NCI-H510A (cell line): Measurements from ENCODE around the gene GAS2.
"Not testable (repeated sequence)": the region's sequence is repeated elsewhere in the genome, so short reads cannot be mapped to it uniquely, and the experiment has no call there.

ENCODE experiments used
- DNase-seq: peaks from one replicate; lab custom pipeline; 2025; lab: John Stamatoyannopoulos, UW

Gene GAS2

GRCh38 chr11:22666325-22666687, at the start of gene GAS2:
Gene GAS2, plus strand, starts transcription at chr11:22666611. Its CDS starts 8,259 bp downstream, at chr11:22674870.
- no peak for DNase-seq

DNA sequence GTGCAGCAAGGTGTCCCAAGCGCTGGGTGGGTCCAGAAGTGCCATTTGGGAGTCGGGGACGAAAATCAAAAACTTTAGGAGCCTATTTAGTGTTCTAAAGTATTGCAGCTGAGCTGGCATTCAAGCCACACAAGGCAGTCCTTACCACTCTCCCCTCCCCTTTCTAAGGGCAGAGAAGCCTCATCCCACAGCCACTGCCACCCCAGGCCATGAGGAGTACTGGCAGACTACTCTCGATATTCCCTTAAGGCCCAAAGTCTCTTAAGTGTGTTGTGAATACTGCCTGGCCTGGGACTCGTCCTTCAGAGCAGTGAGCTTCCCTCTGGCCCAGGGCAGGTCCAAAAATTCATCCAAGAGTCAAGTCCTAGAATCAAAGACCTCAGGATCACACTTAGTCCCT, 48.5 kb upstream of the GAS2 start:
- DNase-seq = no peak

- DNase-seq = peak; percentile 33
Measured at GRCh38 chr11:22624742-22625447, 41.5 kb upstream of the GAS2 start.

DNA sequence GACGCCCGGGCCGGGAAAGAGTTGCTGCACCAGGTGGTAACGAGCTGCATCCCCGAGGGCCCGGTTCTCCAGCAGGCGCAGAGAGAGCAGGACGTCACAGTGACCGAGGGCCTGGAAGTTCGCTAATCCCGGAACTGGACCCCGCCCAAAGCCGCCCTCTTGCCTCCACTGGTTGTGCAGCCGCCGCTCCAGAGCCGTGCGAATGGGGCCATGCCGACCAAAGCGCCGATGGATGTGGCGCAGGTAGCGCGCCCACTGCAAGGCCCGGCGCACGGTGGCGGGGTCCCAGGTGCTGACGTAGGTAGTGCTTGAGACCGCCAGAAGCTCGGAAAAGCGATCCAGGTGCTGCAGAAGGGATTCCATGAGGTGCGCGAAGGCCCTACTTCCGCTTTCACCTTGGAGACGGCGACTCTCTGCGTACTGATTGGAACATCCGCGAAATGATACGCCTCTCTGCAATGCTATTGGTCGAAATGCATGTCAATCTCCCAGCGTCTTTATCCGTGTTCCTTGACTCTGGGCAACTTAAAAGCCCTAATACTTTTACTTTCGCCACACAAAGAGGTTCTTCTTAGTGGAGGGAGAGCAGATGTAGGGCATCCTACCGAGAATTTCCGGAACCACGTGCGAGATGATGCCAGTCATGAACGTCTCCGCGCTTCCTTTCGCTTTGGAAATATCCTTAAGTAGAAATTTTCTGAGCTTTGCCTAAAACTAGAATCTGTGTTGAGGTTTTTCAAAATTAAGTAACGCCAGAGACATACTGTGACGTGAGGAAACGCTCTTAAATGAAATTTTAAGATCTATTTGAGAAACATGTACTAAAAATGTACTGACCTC, 40.7 kb upstream of the GAS2 start, which contains the start of gene FANCF:
Gene FANCF (minus strand): TSS at position 376 of the 840 bp plus-strand sequence. CDS start 13 bp downstream, at position 363.
- peak; percentile 86 for DNase-seq

GRCh38 chr11:22626573-22627239, 39.7 kb upstream of the GAS2 start:
- DNase-seq = no peak

DNA sequence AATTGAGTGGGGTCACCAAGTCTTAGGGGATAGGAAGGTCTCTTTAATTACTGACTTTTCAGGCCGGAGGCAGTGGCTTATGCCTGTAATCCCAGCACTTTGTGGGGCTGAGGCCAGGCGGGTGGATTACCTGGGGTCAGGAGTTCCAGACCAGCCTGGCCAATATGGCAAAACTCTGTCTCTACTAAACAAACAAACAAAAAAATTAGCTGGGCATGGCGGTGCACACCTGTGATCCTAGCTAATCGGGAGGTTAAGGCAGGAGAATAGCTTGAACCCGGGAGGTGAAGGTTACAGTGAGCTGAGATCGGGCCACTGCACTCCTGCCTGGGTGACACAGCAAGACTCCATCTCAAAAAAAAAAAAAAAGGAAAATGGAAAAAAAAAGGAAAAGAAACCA, 39.0 kb upstream of the GAS2 start:
- DNase-seq = no peak

DNA sequence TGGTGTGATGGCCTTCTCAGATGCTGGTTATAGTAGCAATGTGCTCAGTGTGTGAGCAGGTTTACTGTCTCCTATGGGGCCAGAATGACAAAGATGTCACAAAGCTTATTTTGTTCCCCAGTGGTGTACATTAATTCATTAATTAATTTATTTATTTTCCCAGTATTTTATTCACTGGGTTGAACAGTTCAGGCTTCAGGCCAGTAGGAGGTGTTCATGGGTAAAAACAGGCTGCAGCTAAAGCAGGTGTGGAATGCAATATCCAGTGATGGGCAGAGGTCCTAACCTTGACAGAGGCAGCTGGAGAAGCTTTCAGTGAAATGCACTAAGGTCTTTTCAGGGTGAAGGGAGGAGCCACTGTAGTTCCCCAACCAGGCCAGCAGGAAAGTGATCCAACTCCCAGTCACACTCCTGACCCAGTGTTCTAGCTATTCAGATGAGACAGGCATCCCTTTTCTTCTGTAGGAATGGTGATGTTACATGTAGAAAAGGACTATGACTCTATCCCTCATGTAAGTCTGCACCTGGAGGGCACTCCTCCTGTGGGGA, 33.0 kb upstream of the GAS2 start:
- no peak for DNase-seq

DNA sequence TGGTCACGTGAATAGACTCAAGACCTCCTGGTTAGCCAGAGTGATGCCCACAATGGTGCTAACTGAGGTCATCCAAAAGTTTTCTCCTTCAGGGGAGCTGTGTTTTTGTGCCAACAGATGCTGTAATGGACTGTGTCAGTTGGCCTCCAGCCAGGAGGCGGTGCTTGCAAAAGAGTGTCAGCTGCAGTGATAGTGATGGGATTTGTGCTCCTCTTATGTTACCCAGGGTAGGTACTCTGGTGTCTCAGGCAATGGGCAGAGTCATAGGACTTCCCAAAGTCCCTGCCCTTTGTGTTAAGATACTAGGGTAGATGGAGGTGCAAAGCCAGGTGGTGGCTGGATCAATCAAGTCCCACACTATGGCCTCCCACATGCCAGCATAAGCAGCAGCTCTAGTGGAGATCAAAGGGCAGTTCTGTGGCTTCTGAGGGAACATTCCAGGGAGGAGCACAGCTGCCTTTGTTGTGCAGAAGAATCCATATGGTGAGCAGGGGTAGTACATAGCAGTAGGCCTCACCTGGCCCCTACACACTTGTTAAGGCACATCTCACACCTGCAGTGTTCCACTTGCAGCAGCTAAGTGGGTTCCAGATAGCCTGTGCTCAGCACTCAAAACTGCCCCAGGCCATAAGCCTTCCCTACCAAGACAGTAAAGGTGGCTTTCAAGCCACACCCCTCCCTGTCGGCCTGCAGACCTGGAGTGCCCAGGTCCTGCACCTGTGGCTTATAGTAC, 31.3 kb upstream of the GAS2 start:
- DNase-seq = peak; percentile 19

DNA sequence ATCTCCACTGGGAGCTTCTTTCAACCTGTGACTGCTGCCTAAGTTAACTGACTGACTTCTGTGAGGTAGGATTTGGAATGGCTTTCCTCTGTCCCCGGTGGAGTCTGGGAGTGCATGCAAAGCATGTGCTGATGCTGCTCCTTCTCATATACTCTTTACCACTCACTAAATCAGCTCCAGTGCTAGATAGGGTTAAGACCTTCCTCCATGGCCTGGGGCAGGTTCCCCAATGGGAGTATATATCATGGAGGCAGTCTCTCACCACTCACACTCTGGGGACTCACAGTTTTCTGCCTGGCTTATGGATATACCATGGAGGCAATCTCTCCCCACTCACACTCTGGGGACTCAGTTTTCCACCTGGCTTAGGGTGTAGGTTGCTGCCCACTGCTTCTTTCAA, 30.7 kb upstream of the GAS2 start:
- DNase-seq = no peak

DNA sequence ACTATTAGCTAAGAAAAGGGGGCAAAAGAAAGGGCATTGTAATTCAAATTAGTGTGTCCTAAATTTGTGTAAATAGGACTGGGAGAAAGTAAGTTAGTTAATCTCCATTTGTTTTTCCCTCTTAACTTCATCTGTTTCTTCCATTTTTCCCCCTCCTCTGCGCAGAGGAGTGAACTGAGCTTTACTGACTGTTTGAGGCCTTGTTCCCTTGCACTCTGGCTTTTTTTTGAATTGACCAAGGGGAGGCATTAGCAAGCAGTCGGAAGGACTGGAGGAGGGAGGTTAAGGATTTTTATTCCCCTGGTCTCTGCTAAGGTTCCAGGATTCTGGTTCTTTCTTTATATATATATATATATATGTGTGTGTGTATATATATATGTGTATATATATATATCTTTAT, 25.5 kb upstream of the GAS2 start:
- DNase-seq = no peak

DNA sequence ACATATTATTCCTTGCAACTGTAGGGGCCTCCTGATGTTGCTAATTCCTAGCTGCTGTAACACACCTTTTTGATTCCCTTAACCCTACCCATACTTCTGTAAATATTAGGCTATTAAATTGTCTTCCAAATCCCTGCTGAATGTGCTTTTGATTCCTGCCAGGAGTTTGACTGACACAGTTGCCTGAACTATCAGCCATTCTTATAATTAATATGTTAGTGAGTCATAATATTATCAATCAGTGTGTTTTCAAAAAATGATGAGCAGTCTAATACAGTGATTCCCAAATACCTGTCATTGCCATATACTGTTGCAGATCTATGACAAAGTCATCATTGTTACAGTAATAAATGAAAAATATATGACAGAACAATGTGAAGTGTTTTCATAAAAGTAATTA, 24.9 kb upstream of the GAS2 start:
- DNase-seq = no peak

- not testable (repeated sequence) for DNase-seq
Measured at GRCh38 chr11:22652346-22652745, 14.1 kb upstream of the GAS2 start.

GRCh38 chr11:22656130-22656529, 10.3 kb upstream of the GAS2 start:
- no peak for DNase-seq

DNA sequence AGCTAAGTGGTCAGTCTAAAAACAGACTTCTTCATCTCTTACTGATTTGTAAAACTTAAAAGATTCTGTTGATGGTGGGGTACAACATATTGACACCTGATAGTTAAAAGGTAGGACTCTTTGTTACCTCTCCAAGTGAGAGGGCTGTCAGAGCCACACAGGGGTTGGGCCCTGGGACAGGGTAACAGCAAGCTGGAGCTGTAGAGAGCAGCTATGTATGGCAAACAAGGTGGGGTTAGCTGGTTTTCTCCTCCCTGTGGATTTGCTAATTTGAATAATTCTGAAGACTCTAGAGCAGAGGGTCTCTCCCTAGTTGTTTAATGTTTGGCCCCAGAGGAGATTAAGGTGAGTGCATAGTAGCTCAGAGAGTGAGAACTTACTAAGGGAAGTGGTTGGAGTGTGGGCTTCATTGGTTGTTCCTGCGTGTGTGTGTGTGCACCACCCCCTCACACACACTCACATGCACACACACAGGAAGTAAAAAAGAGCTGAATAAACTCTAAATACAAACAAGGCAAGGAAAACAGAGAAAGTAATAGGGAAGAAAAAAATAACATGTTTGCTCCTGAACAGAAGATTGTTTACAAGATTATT, 9.2 kb upstream of the GAS2 start:
- no peak for DNase-seq

DNA sequence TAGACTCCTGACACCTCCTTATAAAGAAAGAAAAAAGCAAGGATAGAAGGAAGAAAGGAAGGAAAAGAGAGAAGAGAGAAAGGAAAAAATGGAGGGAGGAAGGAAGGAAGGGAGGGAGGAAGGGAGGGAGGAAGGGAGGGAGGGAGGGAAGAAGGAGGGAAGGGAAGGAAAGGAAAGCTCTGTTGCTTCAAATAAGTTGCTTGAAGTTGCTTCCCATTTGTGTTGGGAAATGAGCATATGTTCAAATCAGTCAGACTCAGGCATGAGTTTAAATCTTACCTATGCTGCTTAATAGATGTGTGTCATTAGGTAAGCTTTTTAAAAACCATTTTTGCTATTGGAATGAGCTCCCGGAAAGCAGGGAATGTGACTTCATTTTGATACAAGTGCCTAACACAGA, 6.6 kb upstream of the GAS2 start:
- no peak for DNase-seq

DNA sequence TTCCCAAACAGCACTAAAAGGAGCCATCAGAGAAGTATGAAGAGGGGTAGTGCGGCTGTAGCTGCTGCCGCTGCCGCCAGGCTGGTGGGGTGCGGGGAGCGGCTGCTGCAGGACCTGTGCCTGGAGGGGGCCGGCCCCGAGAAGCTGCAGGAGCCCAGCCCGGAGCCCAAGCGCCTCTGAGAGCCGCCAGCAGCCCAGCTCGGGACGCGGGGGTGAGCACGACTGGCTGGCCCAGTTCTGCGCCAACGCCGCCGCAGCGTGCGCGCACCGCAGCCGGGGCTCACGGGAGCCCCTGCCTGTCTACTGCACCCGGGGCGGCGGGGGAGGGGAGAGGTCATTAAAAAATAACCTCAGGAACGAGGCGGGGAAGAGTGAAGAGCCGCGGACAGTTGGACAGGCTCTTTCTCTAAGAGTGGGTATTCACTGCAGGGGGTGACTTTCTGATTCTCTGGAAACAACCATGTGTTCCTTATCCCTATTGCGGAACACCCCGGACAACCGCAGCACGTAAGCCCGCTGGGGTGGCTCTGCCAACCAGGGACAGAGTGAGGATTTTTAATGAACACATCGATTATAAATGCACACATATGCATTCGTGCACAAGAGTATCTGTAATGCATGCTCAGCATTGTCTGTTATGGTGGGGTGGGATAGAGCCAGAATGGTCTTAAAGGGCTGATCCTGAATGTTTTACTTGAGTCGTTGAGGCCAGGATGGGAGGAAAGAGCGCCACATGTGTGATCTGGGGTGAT, 453 bp downstream of the GAS2 start:
- no peak for DNase-seq

GRCh38 chr11:22668005-22668796, 1.8 kb downstream of the GAS2 start:
- no peak for DNase-seq

DNA sequence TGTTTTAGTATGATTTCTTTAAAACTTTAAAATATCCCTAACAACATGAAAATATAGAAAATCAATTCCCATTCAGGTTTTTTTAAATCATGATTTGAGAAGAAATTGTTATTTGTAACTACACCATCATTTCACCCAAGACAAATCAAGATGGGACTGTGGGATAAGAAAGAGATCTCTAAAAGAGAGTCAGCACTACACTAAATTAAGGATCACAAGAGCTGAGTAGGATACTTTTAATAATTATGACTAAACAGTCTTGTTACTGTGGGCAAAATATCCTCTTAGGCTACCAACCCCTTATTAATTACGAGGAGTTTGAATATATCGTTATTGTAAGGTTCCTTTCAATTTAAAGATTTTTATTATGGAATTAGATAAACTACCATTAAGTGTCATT, 3.0 kb downstream of the GAS2 start:
- DNase-seq = no peak

- no peak for DNase-seq
Measured at GRCh38 chr11:22670830-22671229, 4.4 kb downstream of the GAS2 start.

- DNase-seq = no peak
Measured at GRCh38 chr11:22671751-22672150, 5.3 kb downstream of the GAS2 start.
